Measurements from ENCODE around the gene APOBEC4. TPM values are rescaled to one million over a fixed set of nuclear protein-coding genes. Genes with fewer than 3 reads are reported as not detected.

Gene APOBEC4
- total RNA-seq, 1 donor from 2014 or later = not detected

DNA sequence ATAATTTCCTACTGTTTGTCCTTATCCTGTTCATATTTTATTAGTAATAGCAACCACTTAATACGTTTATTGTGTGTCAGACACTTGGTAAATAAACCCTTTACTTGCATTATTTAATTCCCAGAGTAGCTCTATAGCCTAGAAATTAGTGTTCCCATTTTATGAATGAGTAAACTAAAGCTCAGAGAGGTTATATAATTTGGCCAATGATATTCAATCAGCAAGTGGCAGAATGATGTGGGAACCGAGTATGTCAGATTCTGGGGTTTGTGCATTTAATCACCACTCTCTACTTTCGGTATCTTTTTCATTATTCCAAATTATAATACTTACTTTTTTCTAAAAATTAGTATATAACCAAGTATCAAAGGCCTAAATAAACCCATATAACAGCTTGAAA lies 10.9 kb downstream of the APOBEC4 start:
- H3K36me3 Mint-ChIP-seq (ENCODE audit: low read depth, unreplicated experiment) = no peaks in the 10 kb centered on the region
- no peak overlapping the region for H3K4me3 Mint-ChIP-seq (ENCODE audit: unreplicated experiment)
- TF ChIP-seq, protein P1, sequence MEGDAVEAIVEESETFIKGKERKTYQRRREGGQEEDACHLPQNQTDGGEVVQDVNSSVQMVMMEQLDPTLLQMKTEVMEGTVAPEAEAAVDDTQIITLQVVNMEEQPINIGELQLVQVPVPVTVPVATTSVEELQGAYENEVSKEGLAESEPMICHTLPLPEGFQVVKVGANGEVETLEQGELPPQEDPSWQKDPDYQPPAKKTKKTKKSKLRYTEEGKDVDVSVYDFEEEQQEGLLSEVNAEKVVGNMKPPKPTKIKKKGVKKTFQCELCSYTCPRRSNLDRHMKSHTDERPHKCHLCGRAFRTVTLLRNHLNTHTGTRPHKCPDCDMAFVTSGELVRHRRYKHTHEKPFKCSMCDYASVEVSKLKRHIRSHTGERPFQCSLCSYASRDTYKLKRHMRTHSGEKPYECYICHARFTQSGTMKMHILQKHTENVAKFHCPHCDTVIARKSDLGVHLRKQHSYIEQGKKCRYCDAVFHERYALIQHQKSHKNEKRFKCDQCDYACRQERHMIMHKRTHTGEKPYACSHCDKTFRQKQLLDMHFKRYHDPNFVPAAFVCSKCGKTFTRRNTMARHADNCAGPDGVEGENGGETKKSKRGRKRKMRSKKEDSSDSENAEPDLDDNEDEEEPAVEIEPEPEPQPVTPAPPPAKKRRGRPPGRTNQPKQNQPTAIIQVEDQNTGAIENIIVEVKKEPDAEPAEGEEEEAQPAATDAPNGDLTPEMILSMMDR (IDR thresholded peaks at IDR 0.05; ENCODE audit: unreplicated experiment) = no peak
- no peaks in the 10 kb centered on the region for H3K9me3 Mint-ChIP-seq (ENCODE audit: unreplicated experiment)
- H3K4me1 Mint-ChIP-seq (ENCODE audit: unreplicated experiment) = peaks cover 4% of the 10 kb centered on the region
- no peak overlapping the region for H3K27ac Mint-ChIP-seq (ENCODE audit: unreplicated experiment)
- H3K27me3 Mint-ChIP-seq (ENCODE audit: unreplicated experiment) = no peaks in the 10 kb centered on the region
- DNase-seq (ENCODE audit: low spot score) = no peak

DNA sequence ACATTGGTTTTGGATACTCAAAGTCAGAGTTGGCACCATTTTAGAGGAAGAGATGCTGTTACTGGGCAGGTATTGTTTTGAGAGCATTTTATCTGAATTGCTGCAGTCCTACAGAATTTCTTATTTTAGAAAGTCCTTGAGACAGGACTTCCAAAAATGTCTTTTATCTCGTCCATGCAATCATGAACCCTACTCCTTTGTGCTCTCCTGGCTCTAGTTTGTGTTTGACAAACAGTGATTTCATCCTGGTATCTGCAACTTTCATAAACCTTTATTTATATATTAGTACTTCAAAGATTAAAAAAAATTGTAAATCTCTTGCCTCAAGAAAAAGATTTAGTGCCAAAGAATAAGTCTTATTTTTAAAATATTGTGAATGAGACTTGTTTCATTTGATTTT lies 12.9 kb downstream of the APOBEC4 start:
- DNase-seq (ENCODE audit: low spot score) = no peak
- Mint-ChIP-seq H3K4me3 (ENCODE audit: unreplicated experiment) (no peak overlapping the region), H3K9me3 (ENCODE audit: unreplicated experiment) (no peaks in the 10 kb centered on the region), H3K4me1 (ENCODE audit: unreplicated experiment) (peaks cover 9% of the 10 kb centered on the region), H3K27me3 (ENCODE audit: unreplicated experiment) (peaks cover 4% of the 10 kb centered on the region), H3K27ac (ENCODE audit: unreplicated experiment) (no peak overlapping the region), H3K36me3 (ENCODE audit: low read depth, unreplicated experiment) (no peaks in the 10 kb centered on the region)
- TF ChIP-seq, protein P1 (IDR thresholded peaks at IDR 0.05; ENCODE audit: unreplicated experiment) = no peak

DNA sequence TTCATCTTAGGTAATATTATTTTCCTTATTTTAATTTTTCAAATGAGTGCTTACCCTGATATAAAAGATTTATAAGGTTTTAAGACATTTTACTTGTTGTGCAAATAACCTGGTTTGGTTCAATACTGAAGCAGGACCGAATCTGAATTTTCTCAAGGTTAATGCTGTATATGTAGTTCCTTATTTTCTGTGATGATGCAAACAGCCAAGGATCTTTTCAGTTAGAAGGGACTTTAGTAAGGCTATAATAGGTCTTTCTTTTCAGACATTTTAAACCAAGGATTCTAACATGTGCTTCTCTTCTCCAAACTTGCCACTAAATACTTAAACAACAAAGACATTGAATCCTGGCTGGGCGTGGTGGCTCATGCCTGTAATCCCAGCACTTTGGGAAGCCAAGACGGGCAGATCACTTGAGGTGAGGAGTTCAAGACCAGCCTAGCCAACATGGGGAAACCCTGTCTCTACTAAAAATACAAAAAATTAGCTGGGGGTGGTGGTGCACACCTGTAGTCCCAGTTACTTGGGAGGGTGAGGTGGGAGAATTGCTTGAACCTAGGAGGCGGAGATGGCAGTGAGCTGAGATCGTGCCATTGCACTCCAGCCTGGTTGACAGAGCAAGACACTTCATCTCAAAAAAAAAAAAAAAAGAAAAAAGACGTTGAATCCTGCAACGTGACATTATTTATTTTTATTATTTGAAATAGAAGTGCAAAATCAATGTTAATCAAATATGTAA lies 14.3 kb downstream of the APOBEC4 start:
- TF ChIP-seq, protein P1 (IDR thresholded peaks at IDR 0.05; ENCODE audit: unreplicated experiment) = no peak
- peaks cover 4% of the 10 kb centered on the region for H3K27me3 Mint-ChIP-seq (ENCODE audit: unreplicated experiment)
- no peak for DNase-seq (ENCODE audit: low spot score)
- no peak overlapping the region for H3K4me3 Mint-ChIP-seq (ENCODE audit: unreplicated experiment)
- no peaks in the 10 kb centered on the region for H3K36me3 Mint-ChIP-seq (ENCODE audit: low read depth, unreplicated experiment)
- no peaks in the 10 kb centered on the region for H3K9me3 Mint-ChIP-seq (ENCODE audit: unreplicated experiment)
- H3K4me1 Mint-ChIP-seq (ENCODE audit: unreplicated experiment) = peaks cover 9% of the 10 kb centered on the region
- H3K27ac Mint-ChIP-seq (ENCODE audit: unreplicated experiment) = no peak overlapping the region

DNA sequence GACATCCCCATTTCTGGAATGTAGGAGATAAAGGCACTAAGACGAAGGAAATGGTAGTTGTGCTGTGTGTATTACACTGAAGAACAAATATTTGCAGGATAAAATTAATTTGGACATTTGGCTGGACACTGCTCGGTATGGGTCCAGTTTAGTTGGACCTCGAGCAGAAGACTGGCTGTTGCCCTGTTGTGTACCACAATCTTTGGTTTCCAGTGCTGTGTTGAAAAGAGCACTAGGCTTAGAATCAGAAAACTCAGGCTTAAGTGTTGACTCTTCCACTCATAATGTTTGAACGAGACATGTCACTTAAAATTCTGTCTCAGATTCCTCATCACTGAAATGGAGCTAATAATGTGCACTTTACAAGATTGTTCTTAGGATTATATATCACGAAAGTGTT lies 16.3 kb downstream of the APOBEC4 start:
- H3K27me3 Mint-ChIP-seq (ENCODE audit: unreplicated experiment) = peaks cover 4% of the 10 kb centered on the region
- H3K4me1 Mint-ChIP-seq (ENCODE audit: unreplicated experiment) = peaks cover 22% of the 10 kb centered on the region
- H3K9me3 Mint-ChIP-seq (ENCODE audit: unreplicated experiment) = no peaks in the 10 kb centered on the region
- peak overlapping the region; percentile 98 for H3K4me3 Mint-ChIP-seq (ENCODE audit: unreplicated experiment)
- no peak for DNase-seq (ENCODE audit: low spot score)
- H3K36me3 Mint-ChIP-seq (ENCODE audit: low read depth, unreplicated experiment) = no peaks in the 10 kb centered on the region
- TF ChIP-seq, protein P1 (IDR thresholded peaks at IDR 0.05; ENCODE audit: unreplicated experiment) = no peak
- H3K27ac Mint-ChIP-seq (ENCODE audit: unreplicated experiment) = no peak overlapping the region

DNA sequence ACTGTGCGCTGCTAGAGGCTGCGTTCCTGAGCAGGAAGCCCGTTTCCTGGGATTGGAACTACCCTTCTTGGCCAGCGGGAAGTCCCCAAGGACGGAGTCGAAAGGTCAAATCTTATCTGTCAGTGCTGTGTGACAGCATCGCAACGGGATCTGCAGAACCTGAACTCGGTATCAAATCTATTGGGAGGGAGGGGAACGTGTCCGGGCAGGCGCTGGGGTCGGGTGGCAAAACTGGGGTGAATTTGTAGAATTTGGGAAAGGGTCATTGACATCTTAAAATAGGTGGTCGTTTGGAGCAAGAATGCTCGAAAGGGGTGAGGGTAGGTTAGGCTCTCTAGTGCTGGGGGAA lies 16.8 kb downstream of the APOBEC4 start:
- H3K27ac Mint-ChIP-seq (ENCODE audit: unreplicated experiment) = peak overlapping the region; percentile 88

More for the DNA sequence above, 16.8 kb downstream of the APOBEC4 start:
- Mint-ChIP-seq H3K36me3 (ENCODE audit: low read depth, unreplicated experiment) (no peaks in the 10 kb centered on the region), H3K4me1 (ENCODE audit: unreplicated experiment) (peaks cover 24% of the 10 kb centered on the region), H3K4me3 (ENCODE audit: unreplicated experiment) (peak overlapping the region; percentile 98), H3K9me3 (ENCODE audit: unreplicated experiment) (no peaks in the 10 kb centered on the region), H3K27me3 (ENCODE audit: unreplicated experiment) (peaks cover 4% of the 10 kb centered on the region)
- TF ChIP-seq, protein P1 (IDR thresholded peaks at IDR 0.05; ENCODE audit: unreplicated experiment) = no peak
- DNase-seq (ENCODE audit: low spot score) = no peak

All from endothelial cell (in vitro differentiated cells).